Progenitor cell of endocrine pancreas (in vitro differentiated cells): Measurements from ENCODE around the gene STK40. TPM values are rescaled to one million over a fixed set of nuclear protein-coding genes. Genes with fewer than 3 reads are reported as not detected.
A peak's percentile ranks its signal among the peaks of the same experiment; 100 is the strongest.

Experiments used
- DNase-seq: peaks from one replicate; pipeline ENCODE4 v3.0.0; 2021; ENCODE audit warnings: low spot score; ENCODE audit not compliant: unreplicated experiment
- H3K27ac Mint-ChIP-seq: 2 replicates; pipeline ENCODE4 v1.8.0; 2021; ENCODE audit warnings: mild to moderate bottlenecking, moderate library complexity, mixed read lengths
- H3K27me3 Mint-ChIP-seq: 2 replicates; pipeline ENCODE4 v1.8.0; 2021; ENCODE audit warnings: mixed read lengths
- H3K36me3 Mint-ChIP-seq: 2 replicates; pipeline ENCODE4 v1.8.0; 2022; ENCODE audit warnings: mixed read lengths; ENCODE audit not compliant: insufficient read depth
- H3K4me1 Mint-ChIP-seq: 2 replicates; pipeline ENCODE4 v1.8.0; 2021; ENCODE audit warnings: low read depth, mixed read lengths
- H3K4me3 Mint-ChIP-seq: 2 replicates; pipeline ENCODE4 v1.8.0; 2021; ENCODE audit warnings: low read depth, mild to moderate bottlenecking, moderate library complexity, mixed read lengths
- H3K9me3 Mint-ChIP-seq: 2 replicates; pipeline ENCODE4 v1.8.0; 2021; ENCODE audit warnings: low read depth, mixed read lengths
- total RNA-seq: library from RNA; stranded (reverse); gene quantifications from 2 replicates; pipeline ENCODE4 v1.2.1, GENCODE V29; 2021
- TF ChIP-seq, protein P1 (sequence below): fragments of 200-600 bp; sonication (generic); IDR thresholded peaks from one replicate; pipeline ENCODE4 v1.5.0; 2021; ENCODE audit warnings: antibody characterized with exemption, mild to moderate bottlenecking; ENCODE audit not compliant: unreplicated experiment

STK40 gene
- total RNA-seq, 1 donor from 2014 or later = 34.6 TPM

DNA sequence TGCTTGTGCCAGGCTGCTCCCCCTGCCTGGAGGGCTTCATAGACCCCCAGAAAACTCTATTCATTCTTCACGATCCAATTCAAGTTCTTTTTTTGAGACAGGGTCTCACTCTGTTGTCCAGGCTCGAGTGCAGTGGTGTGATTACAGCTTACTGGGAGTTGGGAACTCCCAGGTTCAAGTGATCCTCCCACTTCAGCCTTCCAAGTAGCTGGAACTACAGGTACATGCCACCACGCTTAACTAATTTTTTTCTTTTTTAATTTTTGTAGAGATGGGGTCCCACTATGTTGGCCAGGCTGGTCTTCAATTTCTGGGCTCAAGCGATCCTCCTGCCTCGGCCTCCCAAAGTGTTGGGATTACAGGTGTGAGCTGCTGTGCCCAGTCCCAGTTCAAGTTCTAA is 4.3 kb downstream of the STK40 start:
- H3K9me3 Mint-ChIP-seq = no peaks in the 10 kb centered on the region
- DNase-seq = no peak
- no peaks in the 10 kb centered on the region for H3K36me3 Mint-ChIP-seq
- no peaks in the 10 kb centered on the region for H3K27me3 Mint-ChIP-seq
- no peak overlapping the region for H3K27ac Mint-ChIP-seq
- H3K4me3 Mint-ChIP-seq = no peak overlapping the region
- H3K4me1 Mint-ChIP-seq = peaks cover 29% of the 10 kb centered on the region
- TF ChIP-seq, protein P1, sequence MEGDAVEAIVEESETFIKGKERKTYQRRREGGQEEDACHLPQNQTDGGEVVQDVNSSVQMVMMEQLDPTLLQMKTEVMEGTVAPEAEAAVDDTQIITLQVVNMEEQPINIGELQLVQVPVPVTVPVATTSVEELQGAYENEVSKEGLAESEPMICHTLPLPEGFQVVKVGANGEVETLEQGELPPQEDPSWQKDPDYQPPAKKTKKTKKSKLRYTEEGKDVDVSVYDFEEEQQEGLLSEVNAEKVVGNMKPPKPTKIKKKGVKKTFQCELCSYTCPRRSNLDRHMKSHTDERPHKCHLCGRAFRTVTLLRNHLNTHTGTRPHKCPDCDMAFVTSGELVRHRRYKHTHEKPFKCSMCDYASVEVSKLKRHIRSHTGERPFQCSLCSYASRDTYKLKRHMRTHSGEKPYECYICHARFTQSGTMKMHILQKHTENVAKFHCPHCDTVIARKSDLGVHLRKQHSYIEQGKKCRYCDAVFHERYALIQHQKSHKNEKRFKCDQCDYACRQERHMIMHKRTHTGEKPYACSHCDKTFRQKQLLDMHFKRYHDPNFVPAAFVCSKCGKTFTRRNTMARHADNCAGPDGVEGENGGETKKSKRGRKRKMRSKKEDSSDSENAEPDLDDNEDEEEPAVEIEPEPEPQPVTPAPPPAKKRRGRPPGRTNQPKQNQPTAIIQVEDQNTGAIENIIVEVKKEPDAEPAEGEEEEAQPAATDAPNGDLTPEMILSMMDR = no peak

DNA sequence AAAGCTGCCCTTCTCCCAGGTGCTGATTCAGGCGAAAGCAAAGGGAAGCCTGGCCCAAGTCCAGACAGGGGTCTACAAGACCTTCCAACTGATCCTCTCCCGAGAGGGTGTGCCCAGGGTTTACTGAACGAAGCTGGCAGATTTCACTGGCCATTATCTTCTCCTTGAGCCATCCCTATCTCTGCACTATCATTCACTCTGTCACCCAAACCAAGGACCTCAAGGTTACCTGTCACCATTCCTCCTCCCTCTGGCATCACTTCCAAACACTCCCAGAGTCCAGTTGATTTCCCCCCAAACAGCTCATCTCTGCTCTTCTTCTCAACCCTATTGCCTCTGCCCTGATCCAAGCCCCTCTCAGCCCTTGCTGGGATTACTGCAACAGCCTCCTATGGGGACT is 4.9 kb downstream of the STK40 start:
- TF ChIP-seq, protein P1 = no peak
- Mint-ChIP-seq H3K27me3 (no peaks in the 10 kb centered on the region), H3K36me3 (no peaks in the 10 kb centered on the region), H3K4me1 (peaks cover 24% of the 10 kb centered on the region), H3K27ac (peak overlapping the region; percentile 50), H3K9me3 (no peaks in the 10 kb centered on the region), H3K4me3 (no peak overlapping the region)
- no peak for DNase-seq

DNA sequence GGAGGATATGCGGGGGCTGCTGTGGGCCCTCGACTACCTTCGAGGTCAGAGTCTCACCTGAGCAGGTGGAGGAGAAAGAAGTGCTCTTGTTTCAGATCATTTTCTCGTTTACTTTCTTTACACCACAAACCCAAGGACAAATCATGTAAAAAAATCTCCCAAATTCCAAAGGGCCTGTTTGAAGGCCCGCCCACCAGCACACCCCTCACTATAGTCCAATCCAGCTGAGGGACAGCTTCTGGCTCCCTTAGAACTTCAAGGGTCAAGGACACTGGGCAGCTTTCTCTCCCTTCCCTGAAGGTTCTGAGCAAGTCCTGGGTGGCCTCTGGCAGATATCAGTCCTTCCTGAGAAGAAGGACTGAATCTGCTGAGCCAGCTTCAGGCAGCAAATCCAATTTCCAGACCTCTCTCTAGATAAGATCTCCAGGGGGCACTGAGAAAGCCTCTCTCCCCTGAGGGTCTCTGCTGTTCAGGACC is 5.5 kb downstream of the STK40 start:
- no peak overlapping the region for H3K4me3 Mint-ChIP-seq
- peaks cover 24% of the 10 kb centered on the region for H3K4me1 Mint-ChIP-seq
- no peaks in the 10 kb centered on the region for H3K27me3 Mint-ChIP-seq
- DNase-seq = no peak
- no peaks in the 10 kb centered on the region for H3K9me3 Mint-ChIP-seq
- H3K27ac Mint-ChIP-seq = peak overlapping the region; percentile 56
- no peaks in the 10 kb centered on the region for H3K36me3 Mint-ChIP-seq
- TF ChIP-seq, protein P1 = no peak

DNA sequence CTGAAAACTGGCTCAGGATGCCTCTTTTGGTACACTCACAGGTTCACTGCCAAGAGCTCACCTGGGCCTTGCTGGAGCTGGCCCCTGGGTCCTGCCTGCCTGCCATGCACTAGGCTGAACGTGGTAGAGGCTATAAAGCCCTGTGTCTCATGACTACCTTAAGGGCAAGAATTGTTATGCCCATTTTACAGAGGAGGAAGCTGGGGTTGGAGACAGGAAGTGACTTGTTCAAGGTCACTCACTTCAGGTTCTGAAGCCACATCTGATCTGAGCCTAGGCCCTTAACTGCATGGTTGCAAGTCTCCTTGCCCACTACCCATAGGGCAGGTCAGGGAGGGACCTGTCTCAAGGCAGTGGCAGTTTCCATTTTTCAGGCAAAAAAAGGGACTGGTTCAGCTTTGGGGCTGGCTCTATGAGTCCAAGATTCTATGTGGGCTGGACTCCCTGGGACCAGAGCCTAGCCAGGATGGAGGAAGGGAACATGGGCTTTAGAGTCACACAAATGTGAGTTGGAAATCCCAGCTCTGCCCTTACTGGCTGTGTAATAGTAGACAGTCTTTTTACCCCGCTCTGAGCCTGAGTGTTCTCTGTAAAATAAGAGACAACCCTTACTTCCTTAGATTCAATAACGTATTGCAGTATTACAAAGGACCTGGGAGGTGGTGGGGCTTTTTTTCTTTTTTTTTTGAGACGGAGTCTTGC is 7.8 kb downstream of the STK40 start:
- no peaks in the 10 kb centered on the region for H3K27me3 Mint-ChIP-seq
- H3K9me3 Mint-ChIP-seq = no peaks in the 10 kb centered on the region
- no peak overlapping the region for H3K27ac Mint-ChIP-seq
- DNase-seq = no peak
- no peak overlapping the region for H3K4me3 Mint-ChIP-seq
- TF ChIP-seq, protein P1 = no peak
- no peaks in the 10 kb centered on the region for H3K36me3 Mint-ChIP-seq
- peaks cover 20% of the 10 kb centered on the region for H3K4me1 Mint-ChIP-seq

DNA sequence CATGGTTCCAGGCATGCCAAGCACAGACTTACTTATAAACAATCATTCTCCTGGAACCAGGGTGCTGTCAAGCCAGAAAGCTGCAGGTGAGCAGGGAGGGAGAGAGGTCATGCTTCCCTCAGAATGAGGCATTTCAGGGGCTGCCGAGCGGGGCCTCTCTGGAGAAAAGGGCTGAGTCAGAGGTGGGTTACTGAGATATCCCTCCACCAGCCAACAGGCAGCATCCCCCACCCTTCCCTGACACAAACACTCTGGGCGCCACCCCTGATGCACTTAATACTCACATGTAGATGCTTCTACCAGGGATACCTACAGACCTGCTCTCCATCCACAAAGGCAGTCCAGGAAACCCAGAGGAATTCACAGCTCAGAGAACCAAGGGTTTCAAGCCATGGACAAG is 13.1 kb downstream of the STK40 start:
- TF ChIP-seq, protein P1 = no peak
- no peaks in the 10 kb centered on the region for H3K36me3 Mint-ChIP-seq
- H3K4me1 Mint-ChIP-seq = peaks cover 15% of the 10 kb centered on the region
- H3K27ac Mint-ChIP-seq = no peak overlapping the region
- no peaks in the 10 kb centered on the region for H3K9me3 Mint-ChIP-seq
- H3K4me3 Mint-ChIP-seq = no peak overlapping the region
- no peaks in the 10 kb centered on the region for H3K27me3 Mint-ChIP-seq
- DNase-seq = no peak
